SU-DHL-6 (cell line): ENCODE measurements around the gene HSD17B8.

Experiments
- H2AFZ ChIP-seq: fragments of 200-600 bp; sonication (generic); 2 replicates; pipeline ENCODE4 v1.6.1; 2014; ENCODE audit warnings: low read depth, mild to moderate bottlenecking, moderate library complexity, mixed read lengths, antibody characterized with exemption, low read length; ENCODE audit not compliant: severe bottlenecking
- H3F3A ChIP-seq: fragments of 200-600 bp; shearing (Covaris generic); 2 replicates; pipeline ENCODE4 v1.6.0; 2016; ENCODE audit warnings: antibody characterized with exemption, mild to moderate bottlenecking; ENCODE audit not compliant: insufficient read depth
- H3K27ac ChIP-seq: fragments of 200-600 bp; sonication (generic); 2 replicates; pipeline ENCODE4 v1.5.1; 2016; ENCODE audit warnings: low read depth, mild to moderate bottlenecking, low read length, moderate library complexity, mixed read lengths
- H3K27me3 ChIP-seq: fragments of 200-600 bp; sonication (generic), shearing (Covaris generic); 2 replicates; pipeline ENCODE4 v1.6.0; 2014; ENCODE audit warnings: mild to moderate bottlenecking, low read length
- H3K36me3 ChIP-seq: fragments of 200-600 bp; sonication (generic); 2 replicates; pipeline ENCODE4 v1.6.1; 2014; ENCODE audit warnings: mild to moderate bottlenecking, low read length, mixed read lengths
- H3K4me2 ChIP-seq: fragments of 300-600, 200-600 bp; shearing (Covaris generic), sonication (generic); 2 replicates; pipeline ENCODE4 v1.6.0; 2014; ENCODE audit warnings: low read length, low read depth, mild to moderate bottlenecking; ENCODE audit not compliant: poor library complexity, severe bottlenecking
- H3K4me3 ChIP-seq: fragments of 200-600 bp; sonication (generic); 2 replicates; pipeline ENCODE4 v1.5.1; 2014; ENCODE audit warnings: antibody characterized with exemption, low read length, mild to moderate bottlenecking, mixed read lengths; ENCODE audit not compliant: insufficient read depth, poor library complexity, severe bottlenecking
- H3K79me2 ChIP-seq: fragments of 200-600 bp; sonication (generic); 2 replicates; pipeline ENCODE4 v1.6.1; 2014; ENCODE audit warnings: mild to moderate bottlenecking, low read length, moderate library complexity; ENCODE audit not compliant: insufficient read depth
- H3K9ac ChIP-seq: fragments of 200-600 bp; sonication (generic); 2 replicates; pipeline ENCODE4 v1.7.0; 2014; ENCODE audit warnings: mild to moderate bottlenecking, low read length
- H3K9me2 ChIP-seq: fragments of 200-600 bp; sonication (generic); replicated peaks from 2 replicates; pipeline ENCODE4 v1.6.1; 2014; ENCODE audit warnings: low read length; ENCODE audit not compliant: insufficient read depth
- H3K9me3 ChIP-seq: fragments of 200-600 bp; sonication (generic); 2 replicates; pipeline ENCODE4 v1.6.1; 2014; ENCODE audit warnings: low read length, mixed read lengths; ENCODE audit not compliant: insufficient read depth
- H4K20me1 ChIP-seq: fragments of 200-600 bp; sonication (generic); 2 replicates; pipeline ENCODE4 v1.6.1; 2014; ENCODE audit warnings: low read depth, mild to moderate bottlenecking, antibody characterized with exemption, low read length, moderate library complexity, mixed read lengths
- CTCF ChIP-seq: fragments of 200-600 bp; sonication (generic); IDR thresholded peaks from one replicate; pipeline ENCODE4 v1.5.1; 2017; ENCODE audit warnings: antibody characterized with exemption, mild to moderate bottlenecking, low read length, moderate library complexity; ENCODE audit not compliant: insufficient read depth, poor library complexity, severe bottlenecking
- EZH2phosphoT487 ChIP-seq: fragments of 200-600 bp; sonication (generic), shearing (Covaris generic); conservative IDR thresholded peaks from 2 replicates; pipeline ENCODE4 v1.6.1; 2018; ENCODE audit warnings: mild to moderate bottlenecking, antibody characterized with exemption, low read length, moderate library complexity, mixed read lengths

Gene HSD17B8

GRCh38 chr6:33174784-33175183 lies 29.7 kb upstream of the HSD17B8 start:
- no peaks in the 10 kb centered on the region for H3K79me2 ChIP-seq
- H3K9me2 ChIP-seq = no peaks in the 10 kb centered on the region
- H3K27ac ChIP-seq = no peak overlapping the region
- no peaks in the 10 kb centered on the region for H3F3A ChIP-seq
- no peak overlapping the region for H3K4me2 ChIP-seq
- H3K27me3 ChIP-seq = no peaks in the 10 kb centered on the region
- H3K9ac ChIP-seq = no peak overlapping the region
- H3K36me3 ChIP-seq = no peaks in the 10 kb centered on the region
- H4K20me1 ChIP-seq = no peaks in the 10 kb centered on the region
- H3K4me3 ChIP-seq = no peak overlapping the region
- H3K9me3 ChIP-seq = no peaks in the 10 kb centered on the region
- no peak overlapping the region for H2AFZ ChIP-seq
- TF ChIP-seq EZH2phosphoT487 (no peak), CTCF (no peak)

- TF ChIP-seq CTCF (no peak), EZH2phosphoT487 (no peak)
- H3K79me2 ChIP-seq = no peaks in the 10 kb centered on the region
- no peak overlapping the region for H3K4me2 ChIP-seq
- no peak overlapping the region for H3K4me3 ChIP-seq
- H3K27me3 ChIP-seq = no peaks in the 10 kb centered on the region
- H4K20me1 ChIP-seq = no peaks in the 10 kb centered on the region
- H3F3A ChIP-seq = no peaks in the 10 kb centered on the region
- no peaks in the 10 kb centered on the region for H3K9me2 ChIP-seq
- no peak overlapping the region for H2AFZ ChIP-seq
- no peaks in the 10 kb centered on the region for H3K9me3 ChIP-seq
- H3K27ac ChIP-seq = no peak overlapping the region
- H3K9ac ChIP-seq = no peak overlapping the region
- H3K36me3 ChIP-seq = no peaks in the 10 kb centered on the region
These were observed 28.9 kb upstream of the HSD17B8 start for GRCh38 chr6:33175436-33176069.

DNA sequence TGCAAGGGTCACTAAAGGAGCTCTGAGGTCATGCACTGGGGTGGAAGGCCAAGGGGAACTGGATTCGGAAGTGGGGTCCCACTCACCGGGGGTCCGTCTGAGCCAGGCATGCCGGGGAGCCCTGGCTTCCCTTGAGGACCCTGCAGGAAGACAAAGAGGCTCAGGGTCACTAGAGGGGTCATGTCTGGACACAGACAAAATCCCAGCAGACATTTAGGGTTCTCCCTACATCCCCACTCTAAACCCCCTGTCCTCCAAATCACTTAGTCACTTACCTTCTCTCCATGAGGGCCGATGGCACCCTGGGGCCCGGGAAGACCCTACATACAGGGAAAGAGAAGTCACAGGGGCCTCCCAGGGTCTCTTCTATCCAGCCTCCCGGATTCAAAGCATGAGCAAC lies 27.5 kb upstream of the HSD17B8 start:
- Histone ChIP-seq H4K20me1 (no peaks in the 10 kb centered on the region), H3K4me3 (no peak overlapping the region), H3K9ac (no peak overlapping the region), H3K4me2 (no peak overlapping the region), H3K36me3 (no peaks in the 10 kb centered on the region), H3K9me3 (no peaks in the 10 kb centered on the region), H3K79me2 (no peaks in the 10 kb centered on the region), H2AFZ (no peak overlapping the region), H3F3A (no peaks in the 10 kb centered on the region), H3K27me3 (no peaks in the 10 kb centered on the region), H3K27ac (no peak overlapping the region), H3K9me2 (no peaks in the 10 kb centered on the region)
- TF ChIP-seq CTCF = no peak
- no peak for TF ChIP-seq EZH2phosphoT487
